ENCODE measurements around the gene TAOK3.

GRCh38 chr12:118310320-118310719 is 62.4 kb downstream of the TAOK3 start:
- TF ChIP-seq POLR2G (IDR thresholded peaks at IDR 0.05; ENCODE audit: low read depth, low read length) (no peak), NFYB (IDR thresholded peaks at IDR 0.05; ENCODE audit: extremely low read depth, insufficient read length) (no peak), ZNF436 (CRISPR knock-in tag; IDR thresholded peaks at IDR 0.05) (no peak), CBX3 (IDR thresholded peaks at IDR 0.05; ENCODE audit: borderline replicate concordance in 1 of 2, low read length in 2 of 2) (no peak), CBFB (CRISPR knock-in tag; IDR thresholded peaks at IDR 0.05) (no peak), CHD4 (IDR thresholded peaks at IDR 0.05; ENCODE audit: insufficient read depth, insufficient replicate concordance, low read depth, low read length, poor library complexity, severe bottlenecking) (no peak), POLR2A (conservative IDR thresholded peaks at IDR 0.05) (no peak), SPI1 (IDR thresholded peaks at IDR 0.05; ENCODE audit: borderline replicate concordance, low read depth, low read length) (no peak), NRF1 (conservative IDR thresholded peaks at IDR 0.05 in 1 of 2, IDR thresholded peaks at IDR 0.05 in 1 of 2) (no peak), HNRNPL (IDR thresholded peaks at IDR 0.05; ENCODE audit: low read depth, low read length) (no peak), SMAD3 (CRISPR knock-in tag; conservative IDR thresholded peaks at IDR 0.05) (no peak)
- TF ChIP-seq, protein P1, sequence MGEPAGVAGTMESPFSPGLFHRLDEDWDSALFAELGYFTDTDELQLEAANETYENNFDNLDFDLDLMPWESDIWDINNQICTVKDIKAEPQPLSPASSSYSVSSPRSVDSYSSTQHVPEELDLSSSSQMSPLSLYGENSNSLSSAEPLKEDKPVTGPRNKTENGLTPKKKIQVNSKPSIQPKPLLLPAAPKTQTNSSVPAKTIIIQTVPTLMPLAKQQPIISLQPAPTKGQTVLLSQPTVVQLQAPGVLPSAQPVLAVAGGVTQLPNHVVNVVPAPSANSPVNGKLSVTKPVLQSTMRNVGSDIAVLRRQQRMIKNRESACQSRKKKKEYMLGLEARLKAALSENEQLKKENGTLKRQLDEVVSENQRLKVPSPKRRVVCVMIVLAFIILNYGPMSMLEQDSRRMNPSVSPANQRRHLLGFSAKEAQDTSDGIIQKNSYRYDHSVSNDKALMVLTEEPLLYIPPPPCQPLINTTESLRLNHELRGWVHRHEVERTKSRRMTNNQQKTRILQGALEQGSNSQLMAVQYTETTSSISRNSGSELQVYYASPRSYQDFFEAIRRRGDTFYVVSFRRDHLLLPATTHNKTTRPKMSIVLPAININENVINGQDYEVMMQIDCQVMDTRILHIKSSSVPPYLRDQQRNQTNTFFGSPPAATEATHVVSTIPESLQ (CRISPR knock-in tag; IDR thresholded peaks at IDR 0.05): no peak
- TF ChIP-seq, protein P2, sequence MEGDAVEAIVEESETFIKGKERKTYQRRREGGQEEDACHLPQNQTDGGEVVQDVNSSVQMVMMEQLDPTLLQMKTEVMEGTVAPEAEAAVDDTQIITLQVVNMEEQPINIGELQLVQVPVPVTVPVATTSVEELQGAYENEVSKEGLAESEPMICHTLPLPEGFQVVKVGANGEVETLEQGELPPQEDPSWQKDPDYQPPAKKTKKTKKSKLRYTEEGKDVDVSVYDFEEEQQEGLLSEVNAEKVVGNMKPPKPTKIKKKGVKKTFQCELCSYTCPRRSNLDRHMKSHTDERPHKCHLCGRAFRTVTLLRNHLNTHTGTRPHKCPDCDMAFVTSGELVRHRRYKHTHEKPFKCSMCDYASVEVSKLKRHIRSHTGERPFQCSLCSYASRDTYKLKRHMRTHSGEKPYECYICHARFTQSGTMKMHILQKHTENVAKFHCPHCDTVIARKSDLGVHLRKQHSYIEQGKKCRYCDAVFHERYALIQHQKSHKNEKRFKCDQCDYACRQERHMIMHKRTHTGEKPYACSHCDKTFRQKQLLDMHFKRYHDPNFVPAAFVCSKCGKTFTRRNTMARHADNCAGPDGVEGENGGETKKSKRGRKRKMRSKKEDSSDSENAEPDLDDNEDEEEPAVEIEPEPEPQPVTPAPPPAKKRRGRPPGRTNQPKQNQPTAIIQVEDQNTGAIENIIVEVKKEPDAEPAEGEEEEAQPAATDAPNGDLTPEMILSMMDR (IDR thresholded peaks at IDR 0.05 in 2 of 3, conservative IDR thresholded peaks at IDR 0.05 in 1 of 3; ENCODE audit: insufficient read depth in 2 of 3, low read depth in 1 of 3, low read length in 3 of 3): no peak

Data from K562 (cell line).